GM18507 (cell line): ENCODE measurements around the gene CYP4F11.
"Not testable (repeated sequence)": the region's sequence is repeated elsewhere in the genome, so short reads cannot be mapped to it uniquely, and the experiment has no call there.

ENCODE experiments used
- DNase-seq: peaks from one replicate; pipeline ENCODE4 v3.0.0; 2011; ENCODE audit warnings: low read depth; ENCODE audit not compliant: insufficient read length; ENCODE audit errors: extremely low spot score
- FAIRE-seq: peaks from 2 replicates; lab custom pipeline; 2011; peaks lifted over from hg19 to GRCh38; lab: Jason Lieb, UNC

The CYP4F11 gene, protein sequence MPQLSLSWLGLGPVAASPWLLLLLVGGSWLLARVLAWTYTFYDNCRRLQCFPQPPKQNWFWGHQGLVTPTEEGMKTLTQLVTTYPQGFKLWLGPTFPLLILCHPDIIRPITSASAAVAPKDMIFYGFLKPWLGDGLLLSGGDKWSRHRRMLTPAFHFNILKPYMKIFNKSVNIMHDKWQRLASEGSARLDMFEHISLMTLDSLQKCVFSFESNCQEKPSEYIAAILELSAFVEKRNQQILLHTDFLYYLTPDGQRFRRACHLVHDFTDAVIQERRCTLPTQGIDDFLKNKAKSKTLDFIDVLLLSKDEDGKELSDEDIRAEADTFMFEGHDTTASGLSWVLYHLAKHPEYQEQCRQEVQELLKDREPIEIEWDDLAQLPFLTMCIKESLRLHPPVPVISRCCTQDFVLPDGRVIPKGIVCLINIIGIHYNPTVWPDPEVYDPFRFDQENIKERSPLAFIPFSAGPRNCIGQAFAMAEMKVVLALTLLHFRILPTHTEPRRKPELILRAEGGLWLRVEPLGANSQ

DNA sequence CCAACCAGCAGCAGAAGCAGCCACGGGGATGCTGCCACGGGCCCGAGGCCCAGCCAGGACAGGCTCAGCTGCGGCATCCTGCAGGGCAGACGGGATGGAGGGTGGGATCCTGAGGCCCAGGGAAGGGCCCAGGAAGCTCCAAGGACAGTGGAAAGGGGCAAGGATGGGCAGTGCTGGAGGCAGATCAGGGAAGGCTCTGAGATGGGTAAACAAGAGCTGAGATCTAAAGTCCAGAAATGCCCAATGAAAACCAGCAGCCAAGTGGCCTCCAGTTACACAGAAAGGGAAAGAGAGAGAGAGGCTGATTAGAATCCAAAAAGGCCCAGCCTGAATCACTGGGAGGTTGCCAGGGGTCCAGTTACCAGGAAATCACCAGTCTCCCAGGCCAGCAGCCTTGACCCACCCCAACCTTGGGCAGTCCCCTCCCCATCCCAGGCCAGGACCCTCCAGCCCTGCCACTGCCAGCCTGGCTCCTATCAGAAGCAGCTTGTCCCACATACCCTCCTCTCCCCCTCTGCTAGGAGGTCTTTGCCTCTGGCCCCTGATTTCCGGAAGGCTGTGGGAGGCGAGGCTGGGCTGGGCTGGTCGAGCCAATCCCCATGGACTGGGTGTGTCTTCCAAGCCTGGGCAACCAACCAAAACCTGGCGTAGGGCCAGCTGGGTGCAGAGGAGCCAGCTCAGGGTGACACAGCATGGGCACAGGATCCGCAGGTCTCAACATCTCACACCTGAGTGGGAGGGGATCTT, at the start of gene CYP4F11:
Gene CYP4F11 (minus strand): TSS at position 198 of the 747 bp plus-strand sequence. CDS start 121 bp downstream, at position 77.
- FAIRE-seq (no peak), DNase-seq (no peak)

DNA sequence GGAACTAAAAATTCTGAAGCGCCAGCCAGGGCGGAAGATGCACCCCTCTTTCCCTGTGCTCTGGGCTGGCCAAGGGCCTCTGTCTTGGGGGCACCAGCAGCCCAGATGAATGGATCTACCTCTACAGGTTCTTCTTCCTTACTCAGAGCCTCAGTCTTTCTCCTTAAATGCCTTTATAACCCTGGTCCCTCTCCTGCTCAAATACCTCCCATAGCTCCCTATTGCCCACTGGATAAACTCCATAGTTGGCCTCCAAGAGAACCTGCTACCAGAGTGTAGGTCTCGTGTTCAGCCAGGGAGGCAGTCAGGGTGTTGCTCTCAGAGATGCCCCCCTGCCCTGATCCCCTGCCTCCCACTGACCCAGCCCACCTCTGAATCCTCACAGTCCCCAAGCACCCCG, 45.0 kb upstream of the CYP4F11 start:
- FAIRE-seq (no peak), DNase-seq (no peak)

DNA sequence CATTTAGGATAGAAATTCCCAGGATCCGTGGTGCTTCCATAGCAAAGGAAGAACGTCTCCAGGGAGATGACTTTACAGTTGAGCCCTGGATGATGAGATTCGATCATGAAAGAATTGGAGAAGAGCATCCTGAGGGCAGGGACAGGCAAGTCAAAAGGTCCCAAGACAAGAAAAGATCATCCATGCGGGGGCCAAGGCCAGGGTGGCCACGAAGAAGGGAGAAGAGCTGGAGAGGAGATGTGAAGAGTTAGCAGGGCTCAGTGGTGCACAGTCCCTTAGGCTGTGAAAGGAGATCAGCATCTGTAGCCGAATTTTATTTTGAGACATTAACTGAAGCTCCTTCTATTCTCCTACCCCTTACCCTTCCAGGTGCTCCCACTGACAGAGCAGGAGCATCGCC, 43.4 kb upstream of the CYP4F11 start:
- DNase-seq (no peak), FAIRE-seq (no peak)

DNA sequence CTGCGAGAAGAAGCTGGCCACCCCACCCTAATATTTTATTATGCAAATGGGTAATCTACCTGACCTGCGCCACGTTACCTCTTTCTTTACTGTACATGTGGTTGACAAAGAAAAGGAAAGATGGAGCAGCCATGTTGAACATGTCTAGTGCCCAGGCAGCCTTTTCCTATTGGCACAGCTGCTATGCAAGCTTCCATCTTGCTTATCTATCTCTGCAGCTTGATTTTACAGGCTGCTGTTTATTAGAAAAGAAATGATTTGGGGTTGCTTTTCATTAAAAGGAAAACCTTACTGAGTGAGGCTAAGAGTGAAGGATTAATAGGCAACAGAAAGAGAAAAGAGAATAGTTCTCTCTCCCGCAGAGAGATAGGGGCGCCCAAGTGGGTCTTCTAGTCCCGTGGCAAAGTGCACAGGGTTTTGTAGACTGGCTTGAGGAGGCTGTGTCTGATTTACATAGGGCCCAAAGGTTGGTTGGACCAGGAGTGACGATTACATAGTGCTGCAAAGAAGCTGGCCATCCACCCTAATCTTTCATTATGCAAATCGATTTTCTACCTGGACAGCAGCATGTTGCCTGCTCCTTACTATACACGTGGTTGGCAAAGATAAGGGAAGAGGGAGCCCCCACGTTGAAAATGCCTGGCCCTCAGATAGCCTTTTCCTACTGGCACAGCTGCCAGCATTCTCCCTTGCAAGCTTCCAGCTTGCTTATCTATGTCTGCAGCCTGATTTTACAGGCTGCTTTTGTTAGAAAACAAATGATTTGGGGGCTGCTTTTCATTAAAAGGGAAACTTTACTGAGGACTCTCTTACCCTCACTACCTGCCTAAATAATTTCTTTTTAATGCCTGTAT, 42.7 kb upstream of the CYP4F11 start:
- DNase-seq (no peak), FAIRE-seq (no peak)

- DNase-seq = no peak
- FAIRE-seq = no peak
These were observed 40.5 kb upstream of the CYP4F11 start for GRCh38 chr19:15974856-15975255.

GRCh38 chr19:15972043-15972442, 37.7 kb upstream of the CYP4F11 start:
- DNase-seq = not testable (repeated sequence)

DNA sequence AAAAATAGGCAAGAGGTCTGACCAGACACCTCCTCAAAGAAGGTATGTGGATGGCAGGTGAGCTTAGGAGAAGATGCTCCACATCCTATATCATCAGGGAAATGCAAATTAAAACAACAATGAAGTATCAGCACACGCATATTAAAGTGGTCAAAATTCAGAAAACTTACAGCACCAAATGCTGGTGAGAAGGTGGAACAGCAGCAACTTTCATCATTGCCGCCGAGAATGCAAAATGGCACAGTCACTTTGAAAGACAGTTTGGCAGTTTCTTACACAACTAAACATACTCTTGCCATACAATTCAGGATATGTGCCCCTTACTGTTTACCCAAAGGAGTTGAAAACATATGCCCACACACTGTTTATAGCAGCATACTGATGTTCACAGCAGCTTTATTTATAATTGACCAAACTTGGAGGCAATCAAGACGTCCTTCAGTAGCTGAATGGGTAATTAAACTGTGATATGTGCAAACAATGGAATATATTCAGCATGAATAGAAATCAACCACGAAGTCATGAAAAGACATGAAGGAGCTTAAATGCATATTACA, 37.0 kb upstream of the CYP4F11 start:
- FAIRE-seq (no peak), DNase-seq (no peak)

More at GRCh38 chr19:15972043-15972442, 37.7 kb upstream of the CYP4F11 start:
- FAIRE-seq = not testable (repeated sequence)

DNA sequence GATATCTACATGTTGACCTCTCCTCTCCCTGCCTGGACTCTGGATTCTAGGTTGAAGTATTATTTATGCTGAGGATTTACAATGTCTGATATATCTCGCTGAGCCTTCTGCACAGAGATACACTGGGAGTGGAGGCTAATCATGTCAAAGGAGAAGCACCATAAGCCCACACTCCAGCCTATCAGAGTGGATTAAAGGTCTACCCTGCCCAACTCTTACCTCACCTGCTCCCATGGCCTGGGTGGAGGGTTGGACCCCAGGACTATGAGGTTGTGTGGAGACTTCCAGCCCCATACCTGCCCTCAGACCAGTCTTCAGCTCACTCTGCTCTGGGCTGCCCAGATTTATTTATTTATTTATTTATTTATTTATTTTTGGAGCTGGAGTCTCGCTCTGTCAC, 29.9 kb upstream of the CYP4F11 start:
- FAIRE-seq = no peak
- DNase-seq = no peak

- DNase-seq (no peak), FAIRE-seq (no peak)
These were observed 28.0 kb upstream of the CYP4F11 start for GRCh38 chr19:15962319-15962718.

- DNase-seq = no peak
- no peak for FAIRE-seq
These were observed 20.5 kb upstream of the CYP4F11 start for GRCh38 chr19:15954820-15955219.

DNA sequence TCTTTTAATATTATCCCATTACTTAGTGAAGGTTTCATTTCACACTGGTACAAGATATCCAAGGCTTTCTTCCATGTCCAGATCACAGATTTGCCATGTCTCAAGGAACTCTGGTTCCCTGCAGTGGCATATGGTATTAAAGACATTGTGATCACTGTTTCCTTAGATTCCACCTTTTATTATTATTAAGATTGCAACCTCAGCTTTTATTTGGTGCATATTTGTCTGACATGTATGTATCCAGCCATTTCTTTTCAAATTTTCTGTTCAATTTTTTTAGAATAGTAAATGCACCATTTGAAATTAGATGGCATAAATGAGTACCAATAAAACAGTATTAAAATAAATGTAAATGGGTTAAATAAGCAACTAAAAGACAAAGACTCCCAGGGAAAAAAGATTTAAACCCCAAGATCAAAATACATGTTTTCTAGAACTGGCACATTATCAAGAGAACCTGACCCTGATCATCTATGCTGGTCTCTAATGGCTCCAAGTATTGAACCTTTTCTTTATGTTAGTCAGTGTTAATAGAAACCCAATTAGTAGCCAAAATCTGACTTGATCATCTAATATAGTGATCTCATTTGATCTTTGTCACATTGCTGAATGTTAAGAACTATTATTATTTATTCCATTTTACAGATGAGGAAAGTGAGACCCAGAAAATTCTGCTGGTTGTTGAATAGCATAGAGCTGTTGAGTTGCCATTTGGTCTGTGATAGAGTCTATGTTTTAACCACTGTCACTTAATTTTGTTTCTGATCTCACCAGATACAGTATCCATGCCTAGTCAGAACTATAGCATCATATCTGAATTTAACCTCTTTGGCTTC, 14.1 kb upstream of the CYP4F11 start, which contains the start of gene OR10H4:
Gene OR10H4 (plus strand): TSS at position 786 of the 836 bp plus-strand sequence. CDS start 0 bp downstream, at position 786.
- FAIRE-seq (no peak), DNase-seq (no peak)

DNA sequence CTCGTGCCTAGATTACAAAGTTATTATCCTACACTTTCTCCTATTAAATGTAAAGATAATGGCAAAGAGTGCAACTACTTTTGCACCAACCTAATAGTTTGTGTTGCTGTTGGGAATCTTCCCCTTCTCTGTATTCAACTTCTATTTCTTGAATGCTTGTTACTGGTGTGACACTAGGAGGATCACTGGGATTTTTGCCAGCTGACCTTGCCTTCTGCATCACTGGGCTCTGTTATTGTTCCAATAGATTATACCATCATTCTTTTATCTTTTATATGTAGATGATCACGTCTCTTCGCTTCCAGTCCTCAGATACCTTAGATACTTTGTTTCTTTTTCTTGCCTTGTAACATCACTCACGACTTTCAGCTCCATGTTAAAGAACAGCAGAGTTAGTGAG, 11.0 kb upstream of the CYP4F11 start:
- DNase-seq (no peak), FAIRE-seq (no peak)

DNA sequence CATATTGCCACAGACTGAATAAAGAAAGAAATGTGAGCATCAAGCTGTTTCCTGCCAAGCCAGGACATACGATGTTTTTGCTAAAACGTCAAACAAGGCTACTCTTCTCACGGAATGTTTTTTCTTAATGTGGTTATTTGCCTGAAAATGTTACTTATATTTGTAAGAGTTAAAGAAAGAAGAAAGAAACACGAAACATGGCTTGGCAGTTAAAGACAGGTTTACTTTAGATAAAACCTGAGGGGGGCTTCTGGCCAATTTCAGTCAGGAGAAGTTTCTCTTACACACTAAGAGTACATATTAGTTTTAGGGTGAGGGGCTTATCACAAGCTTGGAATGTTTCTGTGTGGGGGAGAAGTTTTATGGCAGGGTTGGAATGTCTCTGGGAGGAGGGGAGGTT, 10.1 kb upstream of the CYP4F11 start:
- FAIRE-seq (no peak), DNase-seq (no peak)

GRCh38 chr19:15937771-15938170, 3.4 kb upstream of the CYP4F11 start:
- DNase-seq (no peak), FAIRE-seq (no peak)

- DNase-seq (no peak), FAIRE-seq (no peak)
These were observed 2.6 kb upstream of the CYP4F11 start for GRCh38 chr19:15936950-15937349.

GRCh38 chr19:15936173-15936572, 1.8 kb upstream of the CYP4F11 start:
- no peak for DNase-seq
- FAIRE-seq = no peak

DNA sequence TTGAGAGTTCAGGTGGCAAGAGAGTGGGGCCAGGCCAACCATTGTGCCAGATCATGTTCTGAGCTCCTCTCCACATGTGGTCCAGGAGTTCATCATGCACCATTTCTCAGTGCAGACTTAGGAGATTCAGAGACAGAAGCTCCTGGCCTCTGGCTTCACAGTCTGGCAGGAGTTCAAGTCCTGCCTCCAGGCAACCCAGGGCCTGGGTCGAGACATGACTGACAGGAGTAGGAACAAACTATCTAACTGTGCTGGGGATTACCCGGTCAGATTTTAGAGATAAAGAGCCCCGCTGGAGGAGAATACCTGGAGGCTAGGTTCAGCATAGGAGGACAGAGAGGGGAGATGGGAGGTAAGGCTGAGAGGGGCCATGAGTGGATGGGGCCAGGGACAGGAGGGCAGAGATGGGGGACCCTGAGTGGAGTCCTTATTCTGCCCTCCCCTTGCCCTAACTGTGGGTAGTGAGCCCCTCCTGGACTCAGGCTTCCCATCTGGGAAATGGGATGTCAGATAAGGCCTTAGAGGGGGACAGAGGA, 906 bp upstream of the CYP4F11 start:
- FAIRE-seq (no peak), DNase-seq (no peak)

GRCh38 chr19:15933761-15934331, 483 bp downstream of the CYP4F11 start:
- DNase-seq, FAIRE-seq: not testable (repeated sequence)
